VCaP (cell line): Measurements from ENCODE around the gene PPP1R15A.

ENCODE experiments used
- H3K27ac ChIP-seq: fragments of 450-650 bp; 2 replicates; pipeline ENCODE4 v1.5.1; 2017
- TF ChIP-seq, protein P1 (sequence below): fragments of 450-650 bp; conservative IDR thresholded peaks from 2 replicates; pipeline ENCODE4 v1.5.1; 2017; ENCODE audit warnings: mild to moderate bottlenecking, moderate library complexity

Gene PPP1R15A

DNA sequence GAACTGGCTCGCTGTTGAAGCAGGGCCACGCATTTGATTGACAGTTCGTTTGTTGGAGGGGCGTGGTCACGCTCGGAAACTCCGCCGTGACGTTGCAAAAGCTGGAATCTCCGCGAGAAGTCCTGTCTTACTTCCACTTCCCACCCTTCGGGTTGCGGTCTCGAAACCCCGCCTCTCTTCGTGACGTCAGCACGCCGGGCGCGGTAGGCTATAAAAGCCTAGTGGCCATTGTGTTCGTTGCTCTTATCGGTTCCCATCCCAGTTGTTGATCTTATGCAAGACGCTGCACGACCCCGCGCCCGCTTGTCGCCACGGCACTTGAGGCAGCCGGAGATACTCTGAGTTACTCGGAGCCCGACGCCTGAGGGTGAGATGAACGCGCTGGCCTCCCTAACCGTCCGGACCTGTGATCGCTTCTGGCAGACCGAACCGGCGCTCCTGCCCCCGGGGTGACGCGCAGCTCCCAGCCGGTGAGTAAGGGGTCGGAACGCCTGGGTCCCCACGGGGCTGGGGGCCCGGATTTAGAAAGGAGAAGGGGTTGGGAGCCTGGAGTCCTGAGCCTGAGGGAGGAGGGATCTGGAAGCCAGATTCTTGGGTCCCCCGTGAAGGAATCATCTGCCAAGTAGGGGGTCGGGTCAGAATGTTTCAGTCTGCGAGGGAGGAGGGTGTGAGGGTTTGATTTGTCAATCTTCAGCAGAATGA, at the start of gene PPP1R15A:
Gene PPP1R15A, plus strand, starts transcription at position 240 of the 702 bp plus-strand sequence. CDS start 813 bp downstream, outside the sequence.
- TF ChIP-seq, protein P1, sequence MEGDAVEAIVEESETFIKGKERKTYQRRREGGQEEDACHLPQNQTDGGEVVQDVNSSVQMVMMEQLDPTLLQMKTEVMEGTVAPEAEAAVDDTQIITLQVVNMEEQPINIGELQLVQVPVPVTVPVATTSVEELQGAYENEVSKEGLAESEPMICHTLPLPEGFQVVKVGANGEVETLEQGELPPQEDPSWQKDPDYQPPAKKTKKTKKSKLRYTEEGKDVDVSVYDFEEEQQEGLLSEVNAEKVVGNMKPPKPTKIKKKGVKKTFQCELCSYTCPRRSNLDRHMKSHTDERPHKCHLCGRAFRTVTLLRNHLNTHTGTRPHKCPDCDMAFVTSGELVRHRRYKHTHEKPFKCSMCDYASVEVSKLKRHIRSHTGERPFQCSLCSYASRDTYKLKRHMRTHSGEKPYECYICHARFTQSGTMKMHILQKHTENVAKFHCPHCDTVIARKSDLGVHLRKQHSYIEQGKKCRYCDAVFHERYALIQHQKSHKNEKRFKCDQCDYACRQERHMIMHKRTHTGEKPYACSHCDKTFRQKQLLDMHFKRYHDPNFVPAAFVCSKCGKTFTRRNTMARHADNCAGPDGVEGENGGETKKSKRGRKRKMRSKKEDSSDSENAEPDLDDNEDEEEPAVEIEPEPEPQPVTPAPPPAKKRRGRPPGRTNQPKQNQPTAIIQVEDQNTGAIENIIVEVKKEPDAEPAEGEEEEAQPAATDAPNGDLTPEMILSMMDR: no peak
- H3K27ac ChIP-seq: peak within 1 kb of the TSS; percentile 97

- H3K27ac ChIP-seq: no peak overlapping the region
- TF ChIP-seq, protein P1: no peak
Measured at GRCh38 chr19:48822514-48822913, 49.7 kb upstream of the PPP1R15A start.

- no peak overlapping the region; the same call in 1 of the 2 replicates for H3K27ac ChIP-seq
- TF ChIP-seq, protein P1: peak; percentile 26
Measured at GRCh38 chr19:48826606-48827020, 45.6 kb upstream of the PPP1R15A start.

- H3K27ac ChIP-seq: no peak overlapping the region
- TF ChIP-seq, protein P1: no peak
Measured at GRCh38 chr19:48830088-48830487, 42.1 kb upstream of the PPP1R15A start.

DNA sequence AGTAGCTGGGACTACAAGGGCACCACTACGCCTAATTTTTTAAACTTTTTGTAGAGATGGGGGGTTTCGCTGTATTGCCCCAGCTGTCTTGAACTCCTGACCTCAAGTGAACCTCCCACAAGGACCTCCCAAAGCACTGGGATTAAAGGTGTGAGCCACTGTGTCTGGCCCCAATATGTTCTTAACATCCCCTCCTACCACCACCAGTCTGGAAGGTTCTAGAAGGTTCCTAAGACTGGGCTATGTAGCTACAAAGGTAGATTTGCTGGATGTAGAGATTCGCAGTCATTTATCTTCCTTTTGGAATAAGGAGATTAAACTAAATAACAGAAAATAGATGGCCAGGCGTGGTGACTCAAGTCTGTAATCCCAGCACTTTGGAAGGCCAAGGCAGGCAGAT, 41.3 kb upstream of the PPP1R15A start:
- TF ChIP-seq, protein P1: no peak
- H3K27ac ChIP-seq: no peak overlapping the region

DNA sequence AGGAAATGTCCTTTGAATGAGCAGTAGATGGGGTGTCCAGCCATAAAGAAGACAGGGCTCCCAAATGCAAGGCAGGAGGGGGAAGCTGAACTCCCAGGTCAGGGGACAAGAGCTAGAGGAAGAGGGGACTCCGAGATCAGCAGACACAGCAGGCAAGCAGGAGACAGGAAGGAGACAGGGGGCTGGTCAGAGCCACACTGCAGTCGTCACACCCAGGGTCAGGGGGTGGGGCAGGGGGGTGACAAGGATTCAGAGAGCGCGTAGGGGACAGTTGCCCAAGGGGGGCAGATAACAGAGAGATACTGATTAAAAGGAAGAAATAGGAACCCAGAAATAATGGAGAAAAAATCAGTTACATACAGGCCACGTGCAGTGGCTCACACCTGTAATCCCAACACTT, 39.2 kb upstream of the PPP1R15A start:
- no peak overlapping the region for H3K27ac ChIP-seq
- TF ChIP-seq, protein P1: no peak

- TF ChIP-seq, protein P1: no peak
- H3K27ac ChIP-seq: no peak overlapping the region
Measured at GRCh38 chr19:48833977-48834376, 38.2 kb upstream of the PPP1R15A start.
